ENCODE data around the gene EXOC3L4.

Gene EXOC3L4

GRCh38 chr14:103123634-103124500 lies 29.3 kb downstream of the EXOC3L4 start:
- DNase-seq: no peak

GRCh38 chr14:103124501-103125001 lies 30.0 kb downstream of the EXOC3L4 start:
- no peak for DNase-seq

GRCh38 chr14:103125098-103126070 lies 30.9 kb downstream of the EXOC3L4 start:
- DNase-seq: no peak

- no peak for DNase-seq
These were observed 31.8 kb downstream of the EXOC3L4 start for GRCh38 chr14:103126088-103126872.

GRCh38 chr14:103126873-103127304 lies 32.4 kb downstream of the EXOC3L4 start:
- DNase-seq: no peak

- DNase-seq: no peak
These were observed 32.8 kb downstream of the EXOC3L4 start for GRCh38 chr14:103127356-103127755.

GRCh38 chr14:103127861-103128598 lies 33.5 kb downstream of the EXOC3L4 start:
- no peak for DNase-seq

GRCh38 chr14:103128631-103129300 lies 34.2 kb downstream of the EXOC3L4 start:
- no peak for DNase-seq

GRCh38 chr14:103129301-103130016 lies 34.9 kb downstream of the EXOC3L4 start:
- no peak for DNase-seq

GRCh38 chr14:103130017-103130764 lies 35.7 kb downstream of the EXOC3L4 start:
- no peak for DNase-seq

- no peak for DNase-seq
These were observed 36.4 kb downstream of the EXOC3L4 start for GRCh38 chr14:103130965-103131364.

GRCh38 chr14:103131580-103131979 lies 37.1 kb downstream of the EXOC3L4 start:
- no peak for DNase-seq

- no peak for DNase-seq
These were observed 38.1 kb downstream of the EXOC3L4 start for GRCh38 chr14:103132381-103133209.

- DNase-seq: no peak
These were observed 39.0 kb downstream of the EXOC3L4 start for GRCh38 chr14:103133210-103134140.

GRCh38 chr14:103134405-103134804 lies 39.9 kb downstream of the EXOC3L4 start:
- no peak for DNase-seq

GRCh38 chr14:103134919-103135318 lies 40.4 kb downstream of the EXOC3L4 start:
- no peak for DNase-seq
